DMS 273 (cell line): ENCODE measurements around the gene HOXD10.

Experiments used
- DNase-seq: peaks from one replicate; lab custom pipeline; 2025; ENCODE audit not compliant: unreplicated experiment; lab: John Stamatoyannopoulos, UW

The HOXD10 gene

DNA sequence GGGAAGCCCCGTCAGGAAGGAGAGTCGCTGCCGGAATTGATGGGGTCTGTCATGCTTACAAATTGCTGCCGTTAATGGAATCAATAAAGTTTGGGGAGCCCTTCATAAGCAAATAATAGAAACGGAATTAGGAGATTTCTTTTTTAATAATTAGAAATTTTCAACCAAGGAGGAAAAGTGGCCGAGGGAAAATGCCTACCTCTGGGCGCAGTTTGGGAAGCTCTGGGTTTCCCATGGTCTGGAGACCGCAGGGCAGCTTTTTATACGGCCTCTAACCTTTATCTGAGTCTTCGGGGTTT lies 34.1 kb upstream of the HOXD10 start:
- DNase-seq = no peak

DNA sequence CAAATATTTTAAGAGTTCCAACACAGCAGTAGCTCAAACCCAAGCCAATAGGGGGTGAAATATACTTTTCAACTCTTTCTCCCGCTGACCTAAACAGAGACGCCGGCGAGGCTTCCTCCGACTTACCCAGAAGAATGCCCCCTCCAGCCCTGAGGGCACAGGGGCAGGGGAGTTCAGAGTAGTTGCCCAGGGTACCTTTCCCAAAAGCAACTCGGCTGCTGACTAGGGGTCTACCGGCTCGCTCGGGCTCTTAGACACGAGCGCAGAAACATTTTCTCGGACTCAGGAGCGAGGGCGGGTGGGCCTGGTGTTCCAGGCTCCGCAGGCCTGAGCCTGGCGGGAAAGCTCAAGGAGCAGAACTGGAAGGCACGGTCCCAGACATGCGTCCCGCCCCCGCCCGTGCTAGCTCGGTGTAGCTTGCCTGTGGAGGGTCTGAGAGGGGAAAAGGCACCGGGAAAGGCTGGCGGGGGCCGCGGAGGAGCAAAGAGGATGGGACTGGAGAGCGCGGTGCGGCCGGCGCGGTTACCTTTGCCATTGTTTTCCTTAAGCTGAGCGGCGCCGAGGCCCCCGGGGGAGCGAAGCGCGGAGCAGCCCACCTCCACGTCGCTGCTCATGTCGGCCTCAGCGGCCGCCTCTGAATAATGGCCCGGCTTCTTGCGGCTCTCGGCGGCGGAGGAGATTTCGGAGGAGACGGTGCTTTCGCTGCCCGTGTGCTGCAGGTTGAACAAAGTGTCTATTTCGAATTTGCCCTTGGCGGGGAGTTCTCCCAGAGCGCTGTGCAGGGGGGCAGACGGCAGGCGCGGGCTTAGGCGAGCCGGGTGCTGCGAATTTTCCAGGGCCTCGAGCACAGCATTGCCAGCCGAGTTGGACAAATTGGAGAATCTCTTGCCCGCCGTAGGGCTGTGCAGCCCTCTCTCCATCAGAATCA lies 33.5 kb upstream of the HOXD10 start:
- no peak for DNase-seq

DNA sequence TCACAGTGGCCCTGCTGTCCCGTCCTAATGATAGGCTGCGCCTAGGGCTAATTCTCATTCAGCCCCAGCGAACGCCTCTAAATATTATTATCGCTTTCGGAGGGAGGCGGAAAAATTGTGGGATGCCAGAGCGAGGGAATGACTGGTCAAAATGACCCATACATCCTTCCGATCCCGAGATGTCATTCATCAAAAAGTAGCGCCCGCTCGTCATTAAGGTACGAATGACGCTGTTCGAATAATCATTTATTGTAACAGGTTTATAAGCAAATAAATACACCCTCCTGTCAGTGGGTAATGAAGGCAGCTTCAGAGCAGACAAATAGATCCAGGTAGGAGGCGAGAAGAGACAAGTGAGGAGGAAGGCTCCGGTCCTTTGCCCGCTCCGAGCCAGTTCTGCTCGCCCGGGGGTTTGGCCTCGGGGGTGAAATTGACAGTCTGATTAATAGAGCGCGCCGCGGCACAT lies 32.7 kb upstream of the HOXD10 start, which contains the start of gene EVX2:
Gene EVX2 (minus strand): TSS at position 167 of the 466 bp plus-strand sequence. CDS start 186 bp downstream, outside the sequence.
- no peak for DNase-seq

DNA sequence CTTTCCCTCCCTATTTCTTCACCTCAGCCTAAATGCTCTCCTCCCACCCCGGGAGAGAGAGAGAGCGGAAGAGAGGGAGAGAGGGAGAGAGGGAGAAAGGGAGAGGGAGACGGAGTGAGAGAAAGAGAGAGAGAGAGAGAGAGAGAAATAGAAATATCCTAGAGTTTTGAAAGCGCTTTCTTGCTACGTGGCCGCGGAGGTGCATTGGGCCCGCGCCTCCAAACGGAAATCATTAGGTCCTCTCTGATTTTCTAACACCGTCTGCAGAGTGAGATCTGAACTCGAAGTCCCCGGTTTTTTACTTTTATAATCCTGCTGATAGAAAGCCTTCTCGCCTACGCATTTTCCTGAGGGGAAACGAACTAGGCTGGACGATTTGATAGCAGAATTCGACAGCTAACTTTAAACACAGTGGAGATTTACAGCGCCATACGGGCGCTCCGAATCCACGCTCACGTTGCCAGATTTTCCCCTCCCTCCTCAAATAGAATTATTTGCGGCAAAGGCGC lies 31.9 kb upstream of the HOXD10 start:
- DNase-seq = peak; percentile 30

DNA sequence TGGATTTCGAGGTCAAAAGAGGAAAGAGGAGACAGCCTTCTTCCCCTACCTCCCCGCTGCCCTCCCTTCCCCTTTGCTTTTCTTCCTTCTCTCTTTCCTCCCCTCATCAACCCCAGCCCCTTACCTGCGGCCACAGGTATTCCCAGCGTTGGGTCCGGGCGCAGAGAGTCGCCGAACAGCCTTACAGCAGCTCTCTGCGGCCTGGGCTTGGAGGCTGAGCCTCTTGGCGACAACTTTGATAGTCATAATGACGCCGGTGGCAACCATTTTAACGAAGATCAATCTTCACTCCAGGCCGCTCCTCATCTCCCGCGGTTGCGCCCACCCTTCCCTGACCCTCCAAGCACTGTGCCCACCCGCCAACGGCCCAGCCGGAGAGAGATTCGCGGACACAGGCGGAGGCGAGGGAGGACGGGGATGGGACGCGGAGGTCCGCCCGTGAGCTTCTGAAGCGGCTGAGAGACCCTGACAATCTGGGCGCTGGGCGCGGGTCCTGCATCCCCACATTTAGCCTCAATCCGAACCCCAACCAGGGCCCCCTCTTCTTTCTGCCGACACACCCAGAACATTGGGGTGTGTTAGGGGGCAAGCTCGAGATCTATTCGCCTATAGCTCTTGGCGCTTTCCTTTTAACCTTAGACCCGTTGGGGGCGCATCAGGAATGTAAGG lies 31.3 kb upstream of the HOXD10 start:
- DNase-seq = no peak

DNA sequence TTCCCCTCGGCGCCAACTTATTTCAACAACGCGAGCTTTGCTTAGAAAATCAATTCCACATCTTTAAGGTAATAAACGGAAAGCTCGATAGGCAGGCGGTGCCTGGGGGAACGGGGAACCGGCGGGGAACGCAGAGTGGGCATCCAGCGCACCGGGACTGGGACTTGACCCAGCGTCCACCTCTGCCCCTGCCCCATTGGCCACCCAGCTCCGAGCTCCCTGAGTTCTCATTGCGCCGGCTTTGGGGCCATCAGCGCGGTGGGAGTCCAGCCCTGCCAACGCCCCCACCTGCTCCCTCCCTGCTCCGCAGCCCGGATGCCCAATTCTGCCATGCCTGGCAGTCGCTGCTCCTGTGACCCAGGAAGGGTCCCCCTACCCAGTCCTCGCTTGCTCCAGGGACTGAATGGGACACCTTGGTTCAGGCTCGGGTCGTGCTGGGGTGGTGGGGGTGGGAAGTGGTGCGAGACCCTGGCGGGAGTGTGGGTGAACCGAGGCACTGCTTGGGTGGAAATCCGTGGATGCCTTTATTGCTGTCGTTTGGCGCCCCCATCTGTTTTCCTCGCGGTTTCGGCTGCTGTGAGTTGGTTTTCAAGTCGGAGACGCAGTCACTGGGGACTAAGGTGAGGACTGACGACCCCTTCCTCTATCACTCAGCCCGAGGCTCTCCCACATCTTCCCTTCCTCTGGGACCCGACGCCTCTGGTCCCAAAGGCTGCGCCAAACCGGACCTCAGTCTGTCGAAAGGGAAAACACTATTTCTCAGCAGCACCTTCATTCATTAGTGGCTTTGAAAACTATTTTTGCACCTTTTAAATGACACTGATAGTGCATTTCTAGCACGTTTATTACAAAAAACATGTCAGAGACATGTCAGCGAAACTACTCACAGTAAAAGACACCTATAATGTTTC lies 30.5 kb upstream of the HOXD10 start:
- DNase-seq = peak; percentile 84

DNA sequence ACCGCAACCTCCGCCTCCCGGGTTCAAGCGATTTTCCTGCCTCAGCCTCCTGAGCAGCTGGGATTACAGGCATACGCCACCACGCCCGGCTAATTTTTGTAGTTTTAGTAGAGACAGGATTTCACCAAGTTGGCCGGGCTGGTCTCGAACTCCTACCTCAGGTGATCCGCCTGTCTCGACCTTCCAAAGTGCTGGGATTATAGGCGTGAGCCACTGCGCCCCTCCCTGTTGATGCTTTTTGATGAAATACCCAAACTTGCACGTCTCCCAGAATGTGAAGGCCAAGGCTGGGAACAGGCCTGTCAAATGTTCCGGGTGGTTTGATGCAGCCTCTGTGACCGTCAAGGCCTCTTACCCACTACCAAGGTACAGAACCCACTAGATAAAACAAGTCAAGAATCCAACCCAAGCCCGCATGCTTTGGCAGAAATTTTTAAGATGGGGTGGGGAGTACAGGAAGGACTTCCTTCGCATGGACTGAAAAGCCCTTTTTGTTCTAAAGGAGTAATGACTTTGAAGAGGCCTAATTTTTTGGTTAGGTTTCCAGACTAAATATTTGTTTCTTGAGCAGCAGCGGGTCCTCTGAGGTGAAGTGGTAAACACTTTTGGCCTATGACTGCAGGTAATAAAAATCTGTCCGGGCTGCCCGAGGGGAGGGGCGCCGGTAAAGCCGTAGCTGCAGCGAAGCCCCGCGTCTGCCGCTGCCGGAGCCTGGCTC lies 29.1 kb upstream of the HOXD10 start:
- DNase-seq = no peak

DNA sequence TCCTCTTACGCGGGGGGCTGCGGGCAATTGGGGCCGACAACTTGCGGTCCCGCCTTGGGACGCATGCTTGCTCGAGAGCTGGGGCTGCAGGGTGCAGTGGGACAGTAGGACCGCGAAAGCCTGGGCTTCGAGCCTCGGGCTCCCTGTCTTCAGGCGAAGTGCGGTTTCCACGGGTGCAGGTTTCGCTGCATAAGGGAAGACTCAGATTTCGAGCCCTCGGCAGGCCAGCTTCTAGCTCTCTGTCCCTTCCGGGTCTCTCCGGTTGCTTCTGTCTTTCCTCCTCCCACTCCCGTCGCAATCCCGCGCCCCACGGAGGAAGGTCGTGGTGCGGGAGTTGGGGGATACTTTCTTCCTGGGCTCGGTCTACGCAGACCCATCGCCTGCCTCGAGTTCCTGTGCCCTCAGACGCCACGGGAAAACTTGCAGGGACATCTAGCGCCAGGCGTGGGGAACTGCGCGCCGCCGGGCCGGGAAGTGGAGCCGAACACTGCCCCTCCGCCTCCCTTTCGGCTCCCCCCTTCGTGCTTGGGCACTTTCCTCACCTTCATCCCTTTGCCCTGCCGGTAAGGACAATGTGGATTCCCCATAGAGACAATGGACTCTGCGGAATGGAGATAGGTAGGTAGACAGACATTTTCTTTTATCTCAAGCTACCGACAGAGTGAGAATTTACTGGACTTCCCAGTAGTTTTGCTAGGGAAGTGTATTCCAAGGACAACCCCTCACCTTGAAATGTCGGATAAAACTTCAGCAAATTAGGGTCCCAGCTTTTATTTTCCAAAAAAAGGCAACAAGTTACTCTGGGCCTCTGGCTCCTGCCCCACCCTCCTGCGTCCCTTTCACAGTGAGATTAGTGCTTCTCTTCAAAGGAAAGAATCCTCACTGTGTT lies 28.3 kb upstream of the HOXD10 start:
- peak; percentile 85 for DNase-seq

DNA sequence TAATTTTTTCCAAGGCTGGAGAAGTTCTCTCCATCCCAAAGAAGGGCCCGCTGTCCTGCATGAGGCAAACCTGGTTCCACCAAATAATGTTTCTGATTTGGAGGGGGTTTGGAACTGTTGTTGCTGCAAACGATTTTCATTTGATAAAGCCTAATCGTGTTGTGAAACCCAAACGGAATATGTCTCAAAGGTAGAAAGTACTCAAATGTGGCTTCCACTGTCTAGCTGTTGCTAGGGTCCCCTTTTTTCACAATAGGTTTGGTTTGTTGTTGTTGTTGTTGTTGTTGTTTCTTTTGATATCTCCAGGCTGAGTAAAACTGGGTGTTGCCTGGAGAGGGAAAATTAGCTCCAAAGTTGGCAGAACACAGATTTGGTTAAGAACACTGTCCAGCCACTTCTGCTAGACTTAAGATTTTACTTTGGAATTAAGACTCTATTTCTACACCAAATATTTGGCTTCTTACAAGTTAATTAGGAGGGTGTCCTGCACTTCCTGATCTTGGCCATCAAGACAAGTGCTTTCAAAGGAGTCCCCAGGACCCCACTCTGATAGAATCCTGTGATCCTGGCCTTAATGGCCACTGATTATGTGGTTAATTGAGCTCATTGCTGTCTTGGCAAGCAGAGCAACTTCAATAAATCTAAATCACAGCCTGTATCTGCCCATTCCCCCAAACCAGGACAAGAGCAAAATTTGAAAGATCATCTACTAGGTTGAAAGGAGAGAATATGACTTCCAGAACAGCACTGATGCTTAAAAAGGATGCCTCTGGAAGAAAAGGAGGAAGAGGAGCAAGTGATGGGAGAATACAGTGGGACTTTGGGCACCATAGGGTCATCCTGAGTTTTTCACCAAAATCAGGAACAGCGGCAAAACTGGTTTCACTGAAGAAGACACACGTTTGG lies 27.4 kb upstream of the HOXD10 start:
- DNase-seq = no peak

DNA sequence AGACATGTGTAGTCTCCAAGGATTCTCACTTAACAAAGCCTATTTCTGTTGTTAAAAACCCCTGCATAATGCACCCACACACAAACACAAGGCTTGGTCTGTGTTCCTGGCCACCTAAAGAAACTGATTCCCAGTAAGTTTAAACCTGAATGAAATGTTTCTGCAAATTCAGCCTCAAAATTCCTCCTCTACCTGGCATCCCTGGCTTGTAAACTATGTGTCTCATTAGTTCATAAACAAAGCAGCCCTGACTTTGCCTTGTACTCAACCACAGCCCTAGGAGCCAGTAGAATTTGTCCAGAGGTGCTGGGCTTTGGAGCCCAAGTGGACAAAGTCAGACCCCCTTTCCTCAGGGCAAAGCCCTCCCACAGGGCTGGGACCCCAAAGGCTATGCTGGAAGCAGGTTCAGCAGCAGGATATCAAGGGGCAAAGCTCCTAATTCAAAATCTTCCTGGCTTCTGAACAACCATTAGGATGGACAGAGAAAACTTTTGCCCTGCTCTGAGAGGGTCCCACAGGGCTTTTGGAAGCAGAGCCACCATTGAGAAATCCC lies 26.7 kb upstream of the HOXD10 start:
- DNase-seq = no peak

DNA sequence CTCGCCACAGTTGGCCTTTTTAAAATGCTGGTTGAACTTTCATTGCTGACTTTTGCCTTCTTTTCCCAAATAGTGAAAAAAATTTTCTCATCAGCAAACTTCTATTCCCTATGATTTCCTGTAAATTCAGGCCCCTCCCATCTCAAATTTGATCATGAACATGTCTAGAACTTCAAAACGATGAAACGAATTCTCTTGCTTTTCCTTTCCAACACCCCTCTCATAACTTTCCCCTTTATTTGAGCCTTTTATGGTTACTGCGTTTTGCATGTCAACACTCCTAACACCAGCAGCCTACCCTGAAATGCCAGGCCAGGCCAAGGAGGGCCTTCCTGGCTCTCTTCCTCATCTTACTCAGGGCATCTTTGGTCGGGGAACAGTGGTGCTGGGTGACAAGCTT lies 25.7 kb upstream of the HOXD10 start:
- DNase-seq = no peak

DNA sequence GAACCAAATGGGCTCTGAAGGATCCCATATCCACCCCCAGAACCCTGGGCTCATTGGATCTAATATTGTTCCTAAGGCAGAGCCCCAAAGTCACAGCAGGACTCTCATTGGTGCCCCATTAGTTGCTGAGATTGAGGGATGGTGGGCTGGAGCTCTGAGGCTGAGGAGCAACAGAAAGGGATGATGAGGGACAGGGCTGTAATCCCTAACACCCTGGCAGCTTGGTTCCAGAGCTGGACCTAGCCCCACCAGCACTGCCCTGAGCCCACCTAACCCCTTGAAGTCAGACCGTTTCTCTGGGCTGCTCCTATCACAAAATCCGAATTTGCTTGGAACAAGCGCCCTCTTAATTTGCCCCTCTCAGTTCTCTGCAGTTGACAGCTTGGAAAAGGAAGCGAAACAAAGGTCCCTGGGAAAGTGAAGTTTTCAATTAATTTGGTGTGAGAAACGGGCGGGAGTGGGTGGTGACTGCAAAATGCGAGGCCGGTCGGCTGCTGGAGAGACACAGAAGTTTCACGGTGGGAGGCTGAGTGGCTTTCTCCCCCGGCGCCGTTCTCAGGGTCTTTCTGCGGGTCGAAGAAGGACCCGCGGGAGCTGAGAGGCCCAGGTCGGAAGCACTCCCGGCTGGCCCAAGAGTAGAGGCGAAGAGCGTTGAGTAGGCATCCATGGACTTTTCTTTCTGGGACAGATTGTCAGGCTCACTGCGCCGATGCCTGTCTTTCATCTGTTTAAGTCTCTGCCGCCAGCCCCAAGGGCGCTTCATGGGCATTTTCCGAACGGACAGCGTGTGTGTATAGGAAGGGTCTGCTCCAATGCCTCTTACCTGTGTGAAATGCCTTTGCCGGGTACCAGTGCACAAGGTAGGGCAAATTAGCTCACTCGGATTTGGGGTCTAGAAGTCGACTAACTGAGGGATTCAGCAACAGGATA lies 25.0 kb upstream of the HOXD10 start:
- DNase-seq = no peak

DNA sequence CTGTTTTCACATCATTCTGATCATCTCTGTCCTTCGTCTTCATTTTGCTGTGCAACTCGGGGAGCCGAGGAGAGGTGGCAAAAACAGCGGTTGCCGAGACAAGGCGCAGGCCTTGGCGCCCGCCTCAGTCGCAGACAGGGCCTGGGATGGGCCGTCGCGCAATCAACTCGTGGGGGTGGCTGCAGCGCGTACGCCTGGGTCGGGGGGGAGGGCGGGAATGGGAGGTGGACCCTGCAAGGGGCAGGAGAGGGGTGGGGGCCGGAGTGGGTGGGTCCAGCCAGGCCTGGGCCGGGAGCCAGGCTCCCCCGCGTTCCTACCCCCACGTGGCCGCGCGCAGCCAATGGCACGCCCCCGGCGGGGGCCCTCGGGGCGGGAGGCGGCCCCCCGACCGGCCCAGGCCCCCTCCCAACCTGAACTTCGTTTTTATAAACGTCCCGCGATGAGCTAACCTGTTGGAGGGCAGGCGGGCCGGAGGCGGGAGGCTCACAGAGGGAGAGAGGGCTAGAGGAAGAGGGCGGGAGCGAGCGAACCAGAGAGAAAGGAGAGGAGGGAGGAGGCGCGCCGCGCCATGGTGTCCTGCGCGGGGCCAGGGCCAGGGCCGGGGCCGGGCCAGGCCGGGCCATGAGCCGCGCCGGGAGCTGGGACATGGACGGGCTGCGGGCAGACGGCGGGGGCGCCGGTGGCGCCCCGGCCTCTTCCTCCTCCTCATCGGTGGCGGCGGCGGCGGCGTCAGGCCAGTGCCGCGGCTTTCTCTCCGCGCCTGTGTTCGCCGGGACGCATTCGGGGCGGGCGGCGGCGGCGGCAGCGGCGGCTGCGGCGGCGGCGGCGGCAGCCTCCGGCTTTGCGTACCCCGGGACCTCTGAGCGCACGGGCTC lies 24.1 kb upstream of the HOXD10 start, which contains the start of gene HOXD13:
Gene HOXD13 (plus strand): TSS at position 452 of the 875 bp plus-strand sequence. CDS start 170 bp downstream, at position 622.
- peak; percentile 80 for DNase-seq

DNA sequence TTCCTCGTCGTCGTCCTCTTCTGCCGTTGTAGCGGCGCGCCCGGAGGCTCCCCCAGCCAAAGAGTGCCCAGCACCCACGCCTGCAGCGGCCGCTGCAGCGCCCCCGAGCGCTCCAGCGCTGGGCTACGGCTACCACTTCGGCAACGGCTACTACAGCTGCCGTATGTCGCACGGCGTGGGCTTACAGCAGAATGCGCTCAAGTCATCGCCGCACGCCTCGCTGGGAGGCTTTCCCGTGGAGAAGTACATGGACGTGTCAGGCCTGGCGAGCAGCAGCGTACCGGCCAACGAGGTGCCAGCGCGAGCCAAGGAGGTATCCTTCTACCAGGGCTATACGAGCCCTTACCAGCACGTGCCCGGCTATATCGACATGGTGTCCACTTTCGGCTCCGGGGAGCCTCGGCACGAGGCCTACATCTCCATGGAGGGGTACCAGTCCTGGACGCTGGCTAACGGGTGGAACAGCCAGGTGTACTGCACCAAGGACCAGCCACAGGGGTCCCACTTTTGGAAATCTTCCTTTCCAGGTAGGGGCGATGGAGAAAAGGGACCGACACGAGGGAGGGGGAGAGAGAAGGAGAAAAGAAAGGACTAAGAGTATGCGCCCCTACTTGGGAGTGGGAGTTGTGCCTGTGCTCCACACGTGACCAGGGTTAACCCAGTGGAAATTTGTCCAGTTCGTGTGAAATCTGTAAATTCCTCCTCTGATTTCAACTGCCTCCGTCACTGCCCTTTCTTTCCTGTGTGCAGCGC lies 23.3 kb upstream of the HOXD10 start:
- DNase-seq = peak; percentile 81

DNA sequence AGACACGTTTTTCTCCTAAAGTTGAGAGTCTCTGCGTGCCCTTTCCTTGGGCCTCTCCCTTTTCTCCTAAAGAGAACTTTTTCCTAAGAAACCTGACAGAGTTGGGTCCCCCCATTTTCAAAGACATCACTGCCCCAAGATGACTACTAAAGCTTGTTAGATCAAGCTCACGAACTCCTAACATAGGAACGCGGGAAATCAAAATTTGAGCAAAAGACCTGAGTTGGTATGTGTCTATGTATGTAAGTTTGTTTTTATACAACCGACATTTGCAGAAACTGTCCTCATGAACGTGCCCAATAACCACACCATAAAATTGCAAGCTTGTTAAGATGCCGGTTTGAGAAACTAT lies 22.7 kb upstream of the HOXD10 start:
- no peak for DNase-seq
